ENCODE measurements around the gene PCDHB7.
"Not testable (repeated sequence)": the region's sequence is repeated elsewhere in the genome, so short reads cannot be mapped to it uniquely, and the experiment has no call there.

Gene PCDHB7

DNA sequence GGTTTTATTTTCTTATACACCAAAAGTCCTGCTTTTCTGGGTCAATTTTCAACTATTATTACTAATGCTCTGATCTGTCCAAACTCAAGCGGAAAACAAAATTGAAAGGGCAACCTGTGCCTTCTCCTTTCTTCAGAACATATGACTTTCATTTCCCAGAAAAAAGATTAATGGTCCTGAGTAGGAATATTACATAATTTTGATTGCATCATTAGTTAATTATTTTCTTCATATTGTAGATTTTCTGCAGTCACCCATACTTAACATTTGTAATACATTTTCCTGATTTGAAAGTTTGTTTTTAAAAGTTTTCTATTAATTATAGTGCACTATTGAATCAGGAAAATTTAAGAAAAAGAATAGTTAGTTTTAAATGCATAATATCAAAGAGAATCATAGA, 3.5 kb downstream of the PCDHB7 start:
- H3K9ac ChIP-seq (ENCODE audit: low read length): no peak overlapping the region
- no peaks in the 10 kb centered on the region for H3K27me3 ChIP-seq (ENCODE audit: low read depth, low read length)
- H3K4me1 ChIP-seq (ENCODE audit: low read length): peaks cover 3% of the 10 kb centered on the region; the same call in 1 of the 2 replicates
- H3K4me3 ChIP-seq (ENCODE audit: low read length): no peak overlapping the region
- TF ChIP-seq, protein P1, sequence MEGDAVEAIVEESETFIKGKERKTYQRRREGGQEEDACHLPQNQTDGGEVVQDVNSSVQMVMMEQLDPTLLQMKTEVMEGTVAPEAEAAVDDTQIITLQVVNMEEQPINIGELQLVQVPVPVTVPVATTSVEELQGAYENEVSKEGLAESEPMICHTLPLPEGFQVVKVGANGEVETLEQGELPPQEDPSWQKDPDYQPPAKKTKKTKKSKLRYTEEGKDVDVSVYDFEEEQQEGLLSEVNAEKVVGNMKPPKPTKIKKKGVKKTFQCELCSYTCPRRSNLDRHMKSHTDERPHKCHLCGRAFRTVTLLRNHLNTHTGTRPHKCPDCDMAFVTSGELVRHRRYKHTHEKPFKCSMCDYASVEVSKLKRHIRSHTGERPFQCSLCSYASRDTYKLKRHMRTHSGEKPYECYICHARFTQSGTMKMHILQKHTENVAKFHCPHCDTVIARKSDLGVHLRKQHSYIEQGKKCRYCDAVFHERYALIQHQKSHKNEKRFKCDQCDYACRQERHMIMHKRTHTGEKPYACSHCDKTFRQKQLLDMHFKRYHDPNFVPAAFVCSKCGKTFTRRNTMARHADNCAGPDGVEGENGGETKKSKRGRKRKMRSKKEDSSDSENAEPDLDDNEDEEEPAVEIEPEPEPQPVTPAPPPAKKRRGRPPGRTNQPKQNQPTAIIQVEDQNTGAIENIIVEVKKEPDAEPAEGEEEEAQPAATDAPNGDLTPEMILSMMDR (IDR thresholded peaks at IDR 0.05; ENCODE audit: low read depth, low read length): no peak
- TF ChIP-seq EZH2phosphoT487 (IDR thresholded peaks at IDR 0.05; ENCODE audit: low read depth): no peak
- no peaks in the 10 kb centered on the region for H3K79me2 ChIP-seq (ENCODE audit: low read length)
- no peaks in the 10 kb centered on the region for H3K9me3 ChIP-seq (ENCODE audit: insufficient read depth, low read length)
- H3K4me2 ChIP-seq (ENCODE audit: low read length): no peak overlapping the region
- H3K27ac ChIP-seq (ENCODE audit: low read length): no peak overlapping the region
- no peak overlapping the region for H2AFZ ChIP-seq (ENCODE audit: low read depth, low read length)
- no peaks in the 10 kb centered on the region for H3K36me3 ChIP-seq (replicated peaks; ENCODE audit: low read depth, low read length)
- no peaks in the 10 kb centered on the region for H4K20me1 ChIP-seq (ENCODE audit: insufficient read depth, low read length)

DNA sequence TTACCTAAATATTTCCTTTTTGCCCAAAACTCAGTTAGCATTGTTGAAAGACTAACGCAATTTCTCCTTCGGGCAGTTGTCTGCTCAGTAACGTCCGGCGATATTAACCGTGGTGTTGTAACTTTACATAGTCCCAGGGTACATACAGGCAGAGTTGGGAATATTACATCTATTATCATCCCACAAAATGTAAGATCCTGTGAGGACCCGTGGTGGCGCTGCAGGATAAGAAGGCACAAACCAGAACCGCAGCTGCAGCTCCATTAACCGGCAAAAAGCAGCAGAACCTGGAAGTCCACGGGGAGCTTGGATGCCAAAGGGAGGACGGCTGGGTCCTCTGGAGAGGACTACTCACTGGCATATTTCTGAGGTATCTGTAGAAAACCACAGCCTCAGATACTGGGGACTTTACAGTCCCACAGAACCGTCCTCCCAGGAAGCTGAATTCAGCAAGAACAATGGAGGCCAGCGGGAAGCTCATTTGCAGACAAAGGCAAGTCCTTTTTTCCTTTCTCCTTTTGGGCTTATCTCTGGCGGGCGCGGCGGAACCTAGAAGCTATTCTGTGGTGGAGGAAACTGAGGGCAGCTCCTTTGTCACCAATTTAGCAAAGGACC, 5.2 kb downstream of the PCDHB7 start, which contains the start of gene PCDHB8:
Gene PCDHB8, plus strand, starts transcription at position 214 of the 615 bp plus-strand sequence. Its CDS starts 245 bp downstream, at position 459.
- H3K4me2 ChIP-seq (ENCODE audit: low read length); H3K36me3 ChIP-seq (replicated peaks; ENCODE audit: low read depth, low read length); H3K27me3 ChIP-seq (ENCODE audit: low read depth, low read length); H2AFZ ChIP-seq (ENCODE audit: low read depth, low read length); H3K9ac ChIP-seq (ENCODE audit: low read length); H3K27ac ChIP-seq (ENCODE audit: low read length); H3K4me3 ChIP-seq (ENCODE audit: low read length); H3K9me3 ChIP-seq (ENCODE audit: insufficient read depth, low read length); H3K79me2 ChIP-seq (ENCODE audit: low read length); H4K20me1 ChIP-seq (ENCODE audit: insufficient read depth, low read length); H3K4me1 ChIP-seq (ENCODE audit: low read length): not testable (repeated sequence)

DNA sequence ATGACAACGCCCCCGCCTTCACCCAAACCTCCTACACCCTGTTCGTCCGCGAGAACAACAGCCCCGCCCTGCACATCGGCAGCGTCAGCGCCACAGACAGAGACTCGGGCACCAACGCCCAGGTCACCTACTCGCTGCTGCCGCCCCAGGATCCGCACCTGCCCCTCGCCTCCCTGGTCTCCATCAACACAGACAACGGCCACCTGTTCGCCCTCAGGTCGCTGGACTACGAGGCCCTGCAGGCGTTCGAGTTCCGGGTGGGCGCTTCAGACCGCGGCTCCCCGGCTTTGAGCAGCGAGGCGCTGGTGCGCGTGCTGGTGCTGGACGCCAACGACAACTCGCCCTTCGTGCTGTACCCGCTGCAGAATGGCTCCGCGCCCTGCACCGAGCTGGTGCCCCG, 6.9 kb downstream of the PCDHB7 start:
- not testable (repeated sequence) for H3K79me2 ChIP-seq (ENCODE audit: low read length); H3K4me3 ChIP-seq (ENCODE audit: low read length)

DNA sequence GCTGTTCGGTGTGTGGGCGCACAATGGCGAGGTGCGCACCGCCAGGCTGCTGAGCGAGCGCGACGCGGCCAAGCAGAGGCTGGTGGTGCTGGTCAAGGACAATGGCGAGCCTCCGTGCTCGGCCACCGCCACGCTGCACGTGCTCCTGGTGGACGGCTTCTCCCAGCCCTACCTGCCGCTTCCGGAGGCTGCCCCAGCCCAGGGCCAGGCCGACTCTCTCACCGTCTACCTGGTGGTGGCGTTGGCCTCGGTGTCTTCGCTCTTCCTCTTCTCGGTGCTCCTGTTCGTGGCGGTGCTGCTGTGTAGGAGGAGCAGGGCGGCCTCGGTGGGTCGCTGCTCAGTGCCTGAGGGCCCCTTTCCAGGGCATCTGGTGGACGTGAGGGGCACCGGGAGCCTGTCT, 7.4 kb downstream of the PCDHB7 start:
- H3K79me2 ChIP-seq (ENCODE audit: low read length); H3K4me1 ChIP-seq (ENCODE audit: low read length); H4K20me1 ChIP-seq (ENCODE audit: insufficient read depth, low read length); H3K27me3 ChIP-seq (ENCODE audit: low read depth, low read length); H3K4me3 ChIP-seq (ENCODE audit: low read length); H3K27ac ChIP-seq (ENCODE audit: low read length); H3K36me3 ChIP-seq (replicated peaks; ENCODE audit: low read depth, low read length); H3K4me2 ChIP-seq (ENCODE audit: low read length); H3K9ac ChIP-seq (ENCODE audit: low read length); H3K9me3 ChIP-seq (ENCODE audit: insufficient read depth, low read length); H2AFZ ChIP-seq (ENCODE audit: low read depth, low read length): not testable (repeated sequence)

More for the DNA sequence above, 6.9 kb downstream of the PCDHB7 start:
- not testable (repeated sequence) for H4K20me1 ChIP-seq (ENCODE audit: insufficient read depth, low read length); H3K9me3 ChIP-seq (ENCODE audit: insufficient read depth, low read length); H3K27me3 ChIP-seq (ENCODE audit: low read depth, low read length); H3K4me2 ChIP-seq (ENCODE audit: low read length); H3K36me3 ChIP-seq (replicated peaks; ENCODE audit: low read depth, low read length); H3K27ac ChIP-seq (ENCODE audit: low read length); H3K4me1 ChIP-seq (ENCODE audit: low read length); H2AFZ ChIP-seq (ENCODE audit: low read depth, low read length); H3K9ac ChIP-seq (ENCODE audit: low read length)

DNA sequence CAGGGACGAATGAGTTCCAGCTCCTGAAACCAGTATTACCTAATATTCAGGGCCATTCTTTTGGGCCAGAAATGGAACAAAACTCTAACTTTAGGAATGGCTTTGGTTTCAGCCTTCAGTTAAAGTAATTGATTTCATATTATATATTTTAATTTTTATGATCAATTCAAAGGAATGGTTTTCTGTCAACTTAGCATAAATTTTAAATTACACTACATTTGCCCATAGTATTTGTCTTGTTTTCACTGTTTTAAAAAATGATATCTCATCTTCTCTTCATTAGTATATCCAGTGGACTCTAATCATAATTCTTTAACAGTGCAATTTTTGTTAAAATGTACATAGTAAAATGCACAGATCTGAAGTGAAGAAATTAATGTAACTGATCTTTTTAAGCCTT, 7.9 kb downstream of the PCDHB7 start:
- Histone ChIP-seq H3K4me2 (ENCODE audit: low read length) (no peak overlapping the region), H2AFZ (ENCODE audit: low read depth, low read length) (no peak overlapping the region), H3K4me1 (ENCODE audit: low read length) (no peaks in the 10 kb centered on the region), H3K36me3 (replicated peaks; ENCODE audit: low read depth, low read length) (no peaks in the 10 kb centered on the region), H3K79me2 (ENCODE audit: low read length) (no peaks in the 10 kb centered on the region), H3K4me3 (ENCODE audit: low read length) (no peak overlapping the region), H3K27me3 (ENCODE audit: low read depth, low read length) (no peaks in the 10 kb centered on the region), H4K20me1 (ENCODE audit: insufficient read depth, low read length) (no peaks in the 10 kb centered on the region), H3K9me3 (ENCODE audit: insufficient read depth, low read length) (no peaks in the 10 kb centered on the region), H3K27ac (ENCODE audit: low read length) (no peak overlapping the region), H3K9ac (ENCODE audit: low read length) (no peak overlapping the region)
- no peak for TF ChIP-seq EZH2phosphoT487 (IDR thresholded peaks at IDR 0.05; ENCODE audit: low read depth)
- TF ChIP-seq, protein P1 (IDR thresholded peaks at IDR 0.05; ENCODE audit: low read depth, low read length): no peak

All from OCI-LY3 (cell line).